Skeletal muscle satellite cell (primary cell): ENCODE results near the gene GNA14.
"Not testable (repeated sequence)": the region's sequence is repeated elsewhere in the genome, so short reads cannot be mapped to it uniquely, and the experiment has no call there.

Experiments
- H3K27me3 ChIP-seq: 2 replicates; pipeline ENCODE4 v1.7.0; 2013; ENCODE audit warnings: low read length; ENCODE audit not compliant: control insufficient read depth, insufficient read depth
- H3K36me3 ChIP-seq: 2 replicates; pipeline ENCODE4 v1.7.0; 2013; ENCODE audit warnings: mild to moderate bottlenecking, control low read depth, low read length; ENCODE audit not compliant: insufficient read depth
- H3K4me1 ChIP-seq: 2 replicates; pipeline ENCODE4 v1.7.0; 2013; ENCODE audit warnings: low read length; ENCODE audit not compliant: control insufficient read depth, insufficient read depth
- H3K4me2 ChIP-seq: 2 replicates; pipeline ENCODE4 v1.7.0; 2013; ENCODE audit warnings: mild to moderate bottlenecking, low read length
- H3K4me3 ChIP-seq: 2 replicates; pipeline ENCODE4 v1.7.0; 2013; ENCODE audit warnings: low read length
- H3K9ac ChIP-seq: 2 replicates; pipeline ENCODE4 v1.7.0; 2013; ENCODE audit warnings: mild to moderate bottlenecking, low read depth, low read length, moderate library complexity
- H3K9me3 ChIP-seq: replicated peaks from 2 replicates; pipeline ENCODE4 v1.7.0; 2013; ENCODE audit warnings: mild to moderate bottlenecking, control low read depth, low read length

GNA14 gene

DNA sequence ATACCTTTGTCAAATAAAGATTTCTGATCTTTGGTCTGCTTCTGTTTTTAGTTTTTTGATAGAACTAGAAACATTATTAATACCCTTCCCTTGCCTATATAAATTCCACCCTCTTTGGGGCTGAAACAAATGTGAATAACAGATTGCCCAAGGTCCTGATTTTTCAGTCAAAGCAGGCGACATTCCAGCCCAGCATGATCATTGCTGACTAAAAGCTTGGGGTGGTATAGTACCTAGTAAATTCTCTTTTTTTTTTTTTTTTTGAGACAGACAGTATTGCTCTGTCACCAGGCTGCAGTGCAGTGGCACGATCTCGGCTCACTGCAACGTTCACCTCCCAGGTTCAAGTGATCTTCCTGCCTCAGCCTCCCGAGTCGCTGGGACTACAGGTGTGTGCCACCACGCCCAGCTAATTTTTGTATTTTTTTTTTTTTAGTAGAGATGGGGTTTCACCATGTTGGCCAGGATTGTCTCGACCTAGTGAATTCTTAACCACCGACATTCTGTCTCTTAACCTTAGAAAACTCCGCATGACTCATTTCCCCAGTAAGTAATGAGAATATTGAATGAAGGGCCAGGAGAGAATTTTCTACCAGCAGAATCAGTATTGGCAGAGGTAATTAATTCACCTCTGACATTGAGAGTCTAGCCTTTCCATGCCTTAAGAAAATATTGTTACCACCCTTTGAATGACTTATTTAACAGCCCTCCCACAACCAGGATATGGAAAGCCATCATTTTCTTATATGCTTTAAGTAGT is 226.4 kb downstream of the GNA14 start:
- no peaks in the 10 kb centered on the region for H3K27me3 ChIP-seq
- no peak overlapping the region for H3K4me3 ChIP-seq
- H3K9ac ChIP-seq, result no peak overlapping the region
- H3K36me3 ChIP-seq, result no peaks in the 10 kb centered on the region
- H3K4me1 ChIP-seq, result peaks cover 36% of the 10 kb centered on the region
- no peaks in the 10 kb centered on the region for H3K9me3 ChIP-seq
- H3K4me2 ChIP-seq, result no peak overlapping the region

DNA sequence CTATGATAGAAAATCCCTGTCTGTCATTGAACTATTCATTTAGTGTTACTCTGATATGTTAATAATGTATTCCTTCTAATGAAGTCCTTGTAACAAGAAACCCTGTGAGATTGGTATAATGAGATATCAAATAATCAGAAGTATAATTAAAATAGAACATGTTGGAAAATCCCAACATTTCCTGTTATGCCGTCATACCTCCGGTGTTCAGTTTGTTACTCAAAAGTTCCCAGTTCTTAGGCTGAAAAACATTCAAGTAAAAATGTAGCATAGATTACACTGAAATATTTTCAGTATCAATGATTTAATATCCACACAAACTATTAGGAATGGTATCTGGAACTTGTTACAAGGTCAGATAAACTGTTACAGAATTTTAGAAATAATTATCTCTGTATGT is 227.5 kb downstream of the GNA14 start:
- H3K27me3 ChIP-seq, result no peaks in the 10 kb centered on the region
- no peaks in the 10 kb centered on the region for H3K9me3 ChIP-seq
- no peak overlapping the region for H3K4me2 ChIP-seq
- H3K4me1 ChIP-seq, result peaks cover 36% of the 10 kb centered on the region
- H3K36me3 ChIP-seq, result no peaks in the 10 kb centered on the region
- no peak overlapping the region for H3K9ac ChIP-seq
- H3K4me3 ChIP-seq, result no peak overlapping the region

DNA sequence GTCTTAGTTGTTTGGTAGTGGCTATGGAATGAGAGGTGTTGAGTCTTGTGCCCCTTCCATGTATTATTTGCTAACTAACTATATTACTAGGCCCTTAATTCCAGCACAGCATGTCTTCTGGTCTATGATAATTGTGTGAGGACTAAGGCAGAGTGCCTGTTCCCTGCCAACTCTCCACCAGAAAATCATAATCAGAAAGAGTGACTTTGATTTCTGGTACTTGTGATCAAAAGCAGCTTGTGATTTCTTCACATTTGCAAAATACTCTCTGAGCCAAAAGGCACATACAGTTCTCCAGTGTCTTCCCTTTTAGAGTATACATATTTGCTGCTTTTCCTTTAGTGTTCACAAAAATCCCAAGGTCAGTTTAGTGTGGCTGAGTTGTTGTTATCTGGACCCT is 229.9 kb downstream of the GNA14 start:
- Histone ChIP-seq H3K27me3 (no peaks in the 10 kb centered on the region), H3K4me3 (no peak overlapping the region), H3K9me3 (no peaks in the 10 kb centered on the region), H3K4me2 (no peak overlapping the region), H3K36me3 (no peaks in the 10 kb centered on the region), H3K9ac (peak overlapping the region; percentile 8), H3K4me1 (peaks cover 27% of the 10 kb centered on the region)

DNA sequence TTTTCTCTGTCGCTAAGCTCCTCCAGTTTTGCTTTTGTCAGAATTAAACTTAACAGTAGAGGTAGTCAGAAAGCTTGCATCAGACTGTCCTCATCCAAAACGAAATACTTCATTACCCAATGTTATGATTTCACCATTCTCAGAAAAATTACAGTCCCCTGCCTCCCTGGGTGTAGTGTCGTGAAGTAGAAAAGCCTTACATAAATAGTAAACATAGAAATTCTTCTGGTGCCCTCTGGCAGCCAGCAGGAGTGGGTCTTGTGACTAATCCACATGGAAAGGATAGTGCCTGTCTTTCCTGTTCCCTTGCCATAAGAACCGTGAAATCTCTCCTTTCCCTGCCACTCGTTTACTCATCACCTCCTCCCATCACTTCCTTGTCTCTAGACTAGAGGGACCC is 230.6 kb downstream of the GNA14 start:
- no peaks in the 10 kb centered on the region for H3K27me3 ChIP-seq
- H3K36me3 ChIP-seq, result no peaks in the 10 kb centered on the region
- H3K4me2 ChIP-seq, result peak overlapping the region; percentile 2
- H3K9me3 ChIP-seq, result no peaks in the 10 kb centered on the region
- H3K9ac ChIP-seq, result peak overlapping the region; percentile 27
- peaks cover 27% of the 10 kb centered on the region for H3K4me1 ChIP-seq
- H3K4me3 ChIP-seq, result no peak overlapping the region

DNA sequence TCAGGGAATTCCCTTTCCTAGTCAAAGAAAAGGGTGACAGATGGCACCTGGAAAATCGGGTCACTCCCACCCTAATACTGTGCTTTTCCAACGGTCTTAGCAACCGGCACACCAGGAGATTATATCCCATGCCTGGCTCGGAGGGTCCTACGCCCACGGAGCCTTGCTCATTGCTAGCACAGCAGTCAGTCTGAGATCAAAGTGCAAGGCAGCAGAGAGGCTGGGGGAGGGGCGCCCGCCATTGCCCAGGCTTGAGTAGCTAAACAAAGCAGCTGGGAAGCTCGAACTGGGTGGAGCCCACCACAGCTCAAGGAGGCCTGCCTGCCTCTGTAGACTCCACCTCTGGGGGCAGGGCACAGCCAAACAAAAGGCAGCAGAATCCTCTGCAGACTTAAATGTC is 239.6 kb downstream of the GNA14 start:
- not testable (repeated sequence) for H3K4me3 ChIP-seq, H3K36me3 ChIP-seq, H3K4me1 ChIP-seq, H3K4me2 ChIP-seq, H3K27me3 ChIP-seq, H3K9ac ChIP-seq, H3K9me3 ChIP-seq

DNA sequence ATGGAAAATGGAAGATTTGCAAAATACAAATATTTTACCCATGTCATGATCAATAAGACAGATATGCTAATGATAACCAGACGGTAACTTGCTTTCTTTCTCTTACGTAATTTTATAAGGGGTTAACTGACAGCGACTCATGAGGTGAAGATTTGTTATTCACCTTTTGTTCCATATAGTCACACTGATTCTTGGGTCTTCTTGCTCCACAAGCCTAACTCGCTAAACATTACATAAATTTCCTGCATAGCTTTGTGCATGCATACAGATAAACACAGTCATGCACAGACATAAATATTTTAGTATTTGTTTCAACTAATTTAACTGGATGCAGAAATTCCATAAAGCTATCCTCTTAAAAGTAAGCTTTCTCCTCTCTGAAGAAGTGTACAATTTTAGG is 244.9 kb downstream of the GNA14 start:
- H3K27me3 ChIP-seq, result no peaks in the 10 kb centered on the region

DNA sequence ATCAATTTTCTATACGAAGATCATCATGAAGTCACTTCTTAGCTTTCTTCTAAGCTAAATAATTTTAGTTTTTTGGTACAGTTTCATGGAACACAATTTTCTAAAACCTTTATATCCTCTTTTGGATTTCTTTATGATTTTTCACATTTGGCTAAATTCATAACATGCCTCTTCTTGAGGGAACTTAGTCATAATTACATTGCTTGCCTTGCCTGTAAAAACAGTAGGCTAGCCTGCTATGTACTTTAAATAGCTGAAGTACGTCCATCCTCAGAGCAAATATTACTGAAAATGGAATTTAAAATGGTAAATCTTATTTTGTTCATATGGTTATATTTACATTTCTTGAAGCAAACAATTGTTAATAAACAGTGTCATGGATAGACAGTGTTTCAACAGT is 245.8 kb downstream of the GNA14 start:
- no peaks in the 10 kb centered on the region for H3K27me3 ChIP-seq
- H3K4me2 ChIP-seq, result peak overlapping the region; percentile 67
- H3K9me3 ChIP-seq, result no peaks in the 10 kb centered on the region
- H3K36me3 ChIP-seq, result no peaks in the 10 kb centered on the region
- peak overlapping the region; percentile 74 for H3K9ac ChIP-seq
- H3K4me1 ChIP-seq, result peaks cover 41% of the 10 kb centered on the region
- H3K4me3 ChIP-seq, result no peak overlapping the region

More for the DNA sequence above, 244.9 kb downstream of the GNA14 start:
- peaks cover 36% of the 10 kb centered on the region for H3K4me1 ChIP-seq
- H3K9me3 ChIP-seq, result no peaks in the 10 kb centered on the region
- H3K9ac ChIP-seq, result no peak overlapping the region
- peaks cover 5% of the 10 kb centered on the region for H3K36me3 ChIP-seq
- no peak overlapping the region for H3K4me3 ChIP-seq
- no peak overlapping the region for H3K4me2 ChIP-seq

DNA sequence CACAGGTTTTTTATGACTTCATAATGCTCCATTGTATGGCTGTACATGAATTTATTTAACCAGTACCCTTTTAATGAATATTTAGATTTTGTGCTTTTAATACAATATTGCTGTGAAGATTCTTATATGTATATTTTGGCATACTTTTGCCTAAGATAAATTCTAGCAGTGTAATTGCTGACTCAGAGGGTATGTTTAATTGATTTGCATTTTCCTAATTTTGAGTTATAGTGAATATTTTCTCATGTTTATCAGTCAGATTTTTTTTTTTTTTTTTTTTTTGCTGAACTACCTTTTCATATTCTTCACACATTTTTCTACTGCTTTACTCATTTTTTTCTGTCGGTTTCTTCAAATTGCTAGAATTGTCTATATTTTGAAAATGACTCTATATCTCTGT is 248.2 kb downstream of the GNA14 start:
- no peak overlapping the region for H3K4me2 ChIP-seq
- H3K9ac ChIP-seq, result no peak overlapping the region
- H3K4me1 ChIP-seq, result peaks cover 46% of the 10 kb centered on the region
- H3K4me3 ChIP-seq, result no peak overlapping the region
- H3K9me3 ChIP-seq, result no peaks in the 10 kb centered on the region
- H3K27me3 ChIP-seq, result no peaks in the 10 kb centered on the region
- H3K36me3 ChIP-seq, result no peaks in the 10 kb centered on the region

DNA sequence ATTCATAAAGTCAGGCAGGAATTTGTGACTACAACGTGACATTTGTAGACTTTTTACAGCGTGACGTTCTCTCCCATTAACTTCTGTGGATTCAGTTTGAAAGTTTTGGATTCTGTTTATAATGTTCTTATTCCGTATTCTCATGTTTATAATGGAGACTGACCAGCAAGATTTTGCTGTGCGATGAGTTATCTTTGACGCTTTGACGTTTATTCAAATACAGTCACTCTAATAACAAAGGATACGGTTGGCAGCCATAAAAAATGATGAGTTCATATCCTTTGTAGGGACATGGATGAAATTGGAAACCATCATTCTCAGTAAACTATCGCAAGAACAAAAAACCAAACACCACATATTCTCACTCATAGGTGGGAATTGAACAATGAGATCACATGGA is 249.5 kb downstream of the GNA14 start:
- peak overlapping the region; percentile 32 for H3K4me2 ChIP-seq
- not testable (repeated sequence) for H3K27me3 ChIP-seq, H3K4me3 ChIP-seq, H3K36me3 ChIP-seq, H3K9me3 ChIP-seq
- peak overlapping the region; percentile 49 for H3K9ac ChIP-seq
- H3K4me1 ChIP-seq, result peaks cover 41% of the 10 kb centered on the region

DNA sequence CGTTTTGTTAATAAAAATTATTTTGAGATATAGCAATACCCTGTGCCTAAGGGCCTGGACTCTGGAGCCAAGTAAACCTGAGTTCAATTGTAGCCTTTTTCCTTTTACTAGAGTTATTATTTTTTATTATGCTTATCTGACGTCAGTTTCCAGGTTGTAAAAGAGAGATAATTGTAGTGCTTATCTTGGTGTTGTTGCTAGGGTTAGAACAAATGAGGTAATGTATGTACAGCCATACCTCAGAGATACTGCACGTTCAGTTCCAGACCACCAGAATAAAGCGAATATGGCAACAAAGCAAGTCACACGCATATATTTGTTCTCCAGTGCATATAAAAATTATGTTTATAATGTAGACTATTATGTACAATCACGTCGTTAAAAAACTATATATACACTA is 255.8 kb downstream of the GNA14 start:
- Histone ChIP-seq H3K9ac (no peak overlapping the region), H3K27me3 (no peaks in the 10 kb centered on the region), H3K4me2 (no peak overlapping the region), H3K4me3 (no peak overlapping the region), H3K36me3 (no peaks in the 10 kb centered on the region), H3K4me1 (peaks cover 4% of the 10 kb centered on the region), H3K9me3 (no peaks in the 10 kb centered on the region)

DNA sequence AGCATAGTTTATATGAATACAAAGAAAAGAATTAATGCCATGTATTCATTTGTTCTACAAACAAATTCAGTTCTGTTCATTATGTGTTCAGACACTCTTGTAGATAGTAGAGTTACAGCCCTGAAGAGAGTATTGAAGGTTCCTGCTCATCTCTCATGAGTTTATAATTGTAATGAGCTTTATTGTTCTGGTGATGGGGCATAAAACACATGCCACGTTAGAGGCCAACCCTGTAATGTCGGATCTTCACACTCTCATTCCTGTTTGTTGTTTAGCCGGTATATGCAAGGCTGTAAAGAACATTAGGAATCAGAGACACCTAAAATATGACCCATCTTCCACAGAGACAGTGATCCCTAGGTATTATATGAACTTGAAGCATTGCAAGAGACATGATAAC is 256.3 kb downstream of the GNA14 start:
- Histone ChIP-seq H3K4me3 (no peak overlapping the region), H3K4me1 (peaks cover 4% of the 10 kb centered on the region), H3K36me3 (no peaks in the 10 kb centered on the region), H3K9ac (no peak overlapping the region), H3K4me2 (no peak overlapping the region), H3K27me3 (no peaks in the 10 kb centered on the region), H3K9me3 (no peaks in the 10 kb centered on the region)

DNA sequence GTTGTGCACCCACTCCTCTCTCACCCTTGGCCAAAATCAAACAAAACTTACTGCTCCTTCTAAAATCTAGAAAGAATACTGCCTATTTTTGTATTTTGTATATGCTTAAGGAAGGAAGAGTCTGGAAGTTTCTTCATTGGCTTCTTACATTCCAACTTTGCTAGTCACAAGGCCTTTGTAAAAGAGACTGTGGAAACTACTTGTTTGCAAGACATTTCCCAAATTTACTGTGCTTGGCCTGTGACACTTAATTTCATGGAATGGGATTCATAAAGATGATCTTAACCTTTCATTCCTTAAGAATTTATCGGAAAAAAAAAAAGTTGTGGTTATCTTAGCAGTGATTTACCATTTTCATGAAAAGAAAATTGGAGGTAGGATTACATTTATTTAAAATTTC is 261.9 kb downstream of the GNA14 start:
- no peak overlapping the region for H3K9ac ChIP-seq
- H3K36me3 ChIP-seq, result no peaks in the 10 kb centered on the region
- no peak overlapping the region for H3K4me3 ChIP-seq
- H3K9me3 ChIP-seq, result no peaks in the 10 kb centered on the region
- peaks cover 24% of the 10 kb centered on the region for H3K4me1 ChIP-seq
- no peaks in the 10 kb centered on the region for H3K27me3 ChIP-seq
- no peak overlapping the region for H3K4me2 ChIP-seq
